Measurements from ENCODE around the gene CD84.
"Not testable (repeated sequence)": the region's sequence is repeated elsewhere in the genome, so short reads cannot be mapped to it uniquely, and the experiment has no call there.

Gene CD84

GRCh38 chr1:160500321-160500990 lies 78.8 kb downstream of the CD84 start:
- Histone ChIP-seq H3K9me3 (ENCODE audit: control insufficient read depth, low read length) (no peaks in the 10 kb centered on the region), H3K4me1 (ENCODE audit: control insufficient read depth, insufficient read depth, low read length, poor library complexity, severe bottlenecking) (no peaks in the 10 kb centered on the region)
- WGBS, 2 experiments (ENCODE audit: insufficient coverage in 2 of 2), result no CpG with 5 or more reads among the region's 1 CpG

GRCh38 chr1:160499631-160500030 lies 79.7 kb downstream of the CD84 start:
- no peaks in the 10 kb centered on the region for H3K36me3 ChIP-seq (ENCODE audit: control insufficient read depth, insufficient read depth, low read length)
- H3K9me3 ChIP-seq (ENCODE audit: control insufficient read depth, low read length), result no peaks in the 10 kb centered on the region
- no peak overlapping the region for H3K27ac ChIP-seq (ENCODE audit: low read depth, low read length, severe bottlenecking)
- H3K4me3 ChIP-seq (ENCODE audit: extremely low read depth, insufficient read depth, low read length, poor library complexity, severe bottlenecking), result no peak overlapping the region
- no peaks in the 10 kb centered on the region for H3K4me1 ChIP-seq (ENCODE audit: control insufficient read depth, insufficient read depth, low read length, poor library complexity, severe bottlenecking)
- no CpG with 5 or more reads among the region's 1 CpG for WGBS, 2 experiments (ENCODE audit: insufficient coverage in 2 of 2)

More at GRCh38 chr1:160500321-160500990, 78.8 kb downstream of the CD84 start:
- H3K27ac ChIP-seq (ENCODE audit: low read depth, low read length, severe bottlenecking), result no peak overlapping the region
- H3K36me3 ChIP-seq (ENCODE audit: control insufficient read depth, insufficient read depth, low read length), result no peaks in the 10 kb centered on the region
- H3K4me3 ChIP-seq (ENCODE audit: extremely low read depth, insufficient read depth, low read length, poor library complexity, severe bottlenecking), result no peak overlapping the region

DNA sequence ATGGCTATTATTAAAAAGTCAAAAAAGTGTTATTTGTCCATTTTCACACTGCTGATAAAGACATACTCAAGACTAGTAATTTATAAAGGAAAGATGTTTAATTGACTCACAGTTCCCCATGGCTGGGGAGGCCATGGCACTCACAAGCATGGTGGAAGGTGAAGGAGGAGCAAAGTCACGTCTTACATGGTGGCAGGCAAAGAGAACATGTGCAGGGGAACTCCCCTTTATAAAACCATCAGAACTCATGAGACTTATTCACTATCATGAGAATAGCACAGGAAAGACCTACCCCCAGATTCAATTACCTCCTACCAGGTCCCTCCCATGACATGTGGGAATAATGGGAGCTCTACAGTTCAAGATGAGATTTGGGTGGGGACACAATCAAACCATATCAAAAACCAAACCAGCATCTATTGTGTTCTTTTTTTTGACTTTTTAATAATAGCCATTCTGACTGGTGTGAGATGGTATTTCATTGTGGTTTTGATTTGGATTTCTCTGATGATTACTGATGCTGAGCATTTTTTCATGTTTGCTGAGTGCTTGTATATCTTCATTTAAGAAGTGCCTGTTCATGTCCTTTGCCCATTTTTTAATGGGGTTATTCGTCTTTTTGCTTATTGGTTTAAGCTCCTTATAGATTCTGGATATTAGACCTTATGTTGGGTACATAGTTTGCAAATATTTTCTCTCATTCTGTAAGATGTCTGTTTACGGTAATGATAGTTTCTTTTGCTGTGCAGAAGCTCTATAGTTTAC lies 80.8 kb downstream of the CD84 start:
- WGBS, 2 experiments (ENCODE audit: insufficient coverage in 2 of 2), result 100% methylated on average over 1 of the region's 3 CpGs; no CpG with 5 or more reads in 1 of the 2 experiments

GRCh38 chr1:160496334-160496733 lies 83.0 kb downstream of the CD84 start:
- Histone ChIP-seq H3K4me1 (ENCODE audit: control insufficient read depth, insufficient read depth, low read length, poor library complexity, severe bottlenecking) (no peaks in the 10 kb centered on the region), H3K27ac (ENCODE audit: low read depth, low read length, severe bottlenecking) (no peak overlapping the region), H3K36me3 (ENCODE audit: control insufficient read depth, insufficient read depth, low read length) (no peaks in the 10 kb centered on the region), H3K9me3 (ENCODE audit: control insufficient read depth, low read length) (no peaks in the 10 kb centered on the region), H3K4me3 (ENCODE audit: extremely low read depth, insufficient read depth, low read length, poor library complexity, severe bottlenecking) (no peak overlapping the region)
- 100% methylated on average over 2 of the region's 4 CpGs for WGBS, 2 experiments (ENCODE audit: insufficient coverage in 2 of 2)

More for the DNA sequence above, 80.8 kb downstream of the CD84 start:
- not testable (repeated sequence) for H3K4me1 ChIP-seq (ENCODE audit: control insufficient read depth, insufficient read depth, low read length, poor library complexity, severe bottlenecking); H3K36me3 ChIP-seq (ENCODE audit: control insufficient read depth, insufficient read depth, low read length); H3K27ac ChIP-seq (ENCODE audit: low read depth, low read length, severe bottlenecking); H3K9me3 ChIP-seq (ENCODE audit: control insufficient read depth, low read length); H3K4me3 ChIP-seq (ENCODE audit: extremely low read depth, insufficient read depth, low read length, poor library complexity, severe bottlenecking)

DNA sequence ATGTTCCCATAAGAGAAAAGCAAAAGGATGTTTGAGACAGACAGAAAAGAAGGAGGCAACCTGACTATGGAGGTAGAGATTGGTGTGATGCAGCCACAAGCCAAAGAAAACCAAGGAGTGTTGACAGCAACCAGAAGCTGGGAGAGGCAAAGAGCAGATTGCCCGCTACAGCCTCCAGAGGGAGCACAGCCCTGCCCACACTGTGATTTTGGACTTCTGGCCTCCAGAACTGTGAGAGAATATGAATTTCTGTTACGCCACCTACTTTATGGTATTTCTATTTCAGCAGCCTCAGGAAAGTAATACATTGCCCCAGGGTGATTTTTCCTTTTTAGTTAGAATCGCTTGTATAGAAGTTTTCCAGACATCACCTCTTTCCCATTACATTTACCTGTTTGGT lies 84.7 kb downstream of the CD84 start:
- Histone ChIP-seq H3K36me3 (ENCODE audit: control insufficient read depth, insufficient read depth, low read length) (no peaks in the 10 kb centered on the region), H3K27ac (ENCODE audit: low read depth, low read length, severe bottlenecking) (no peak overlapping the region), H3K9me3 (ENCODE audit: control insufficient read depth, low read length) (no peaks in the 10 kb centered on the region), H3K4me1 (ENCODE audit: control insufficient read depth, insufficient read depth, low read length, poor library complexity, severe bottlenecking) (peaks cover under 1% of the 10 kb centered on the region), H3K4me3 (ENCODE audit: extremely low read depth, insufficient read depth, low read length, poor library complexity, severe bottlenecking) (no peak overlapping the region)
- WGBS, 2 experiments (ENCODE audit: insufficient coverage in 2 of 2), result 76 to 82% methylated on average over 1 to 2 of the region's 3 CpGs

DNA sequence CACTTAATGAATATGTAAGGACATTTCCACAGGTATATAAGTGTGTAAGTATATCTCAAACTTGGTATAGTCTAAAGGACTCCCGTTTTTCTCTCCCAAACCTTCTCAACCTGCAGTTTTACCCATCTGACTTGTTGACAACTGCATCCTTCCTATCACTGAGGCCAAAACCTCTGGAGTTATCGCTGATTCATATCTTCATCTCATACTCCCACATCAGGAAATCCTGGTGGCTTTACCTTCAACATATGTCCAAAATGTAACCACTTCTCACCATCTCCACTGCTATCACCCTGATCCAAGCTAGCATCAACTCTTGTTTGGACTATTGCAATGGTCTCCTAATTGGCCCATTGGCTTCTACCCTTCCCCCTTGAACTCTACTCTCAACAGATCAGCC lies 86.7 kb downstream of the CD84 start:
- no peaks in the 10 kb centered on the region for H3K36me3 ChIP-seq (ENCODE audit: control insufficient read depth, insufficient read depth, low read length)
- H3K9me3 ChIP-seq (ENCODE audit: control insufficient read depth, low read length), result no peaks in the 10 kb centered on the region
- peaks cover 5% of the 10 kb centered on the region for H3K4me1 ChIP-seq (ENCODE audit: control insufficient read depth, insufficient read depth, low read length, poor library complexity, severe bottlenecking)
- 100% methylated on average over 1 of the region's 2 CpGs for WGBS, 2 experiments (ENCODE audit: insufficient coverage in 2 of 2)
- H3K4me3 ChIP-seq (ENCODE audit: extremely low read depth, insufficient read depth, low read length, poor library complexity, severe bottlenecking), result no peak overlapping the region
- no peak overlapping the region for H3K27ac ChIP-seq (ENCODE audit: low read depth, low read length, severe bottlenecking)

GRCh38 chr1:160491981-160492380 lies 87.3 kb downstream of the CD84 start:
- 93 to 98% methylated on average over 3 of the region's 3 CpGs for WGBS, 2 experiments (ENCODE audit: insufficient coverage in 2 of 2)
- no peaks in the 10 kb centered on the region for H3K36me3 ChIP-seq (ENCODE audit: control insufficient read depth, insufficient read depth, low read length)

More at GRCh38 chr1:160491981-160492380, 87.3 kb downstream of the CD84 start:
- Histone ChIP-seq H3K4me1 (ENCODE audit: control insufficient read depth, insufficient read depth, low read length, poor library complexity, severe bottlenecking) (peaks cover 5% of the 10 kb centered on the region), H3K9me3 (ENCODE audit: control insufficient read depth, low read length) (no peaks in the 10 kb centered on the region), H3K4me3 (ENCODE audit: extremely low read depth, insufficient read depth, low read length, poor library complexity, severe bottlenecking) (no peak overlapping the region), H3K27ac (ENCODE audit: low read depth, low read length, severe bottlenecking) (no peak overlapping the region)

All from mesodermal cell (in vitro differentiated cells).